ENCODE results near the gene SLC6A12.
"Not testable (repeated sequence)": the region's sequence is repeated elsewhere in the genome, so short reads cannot be mapped to it uniquely, and the experiment has no call there.

Gene SLC6A12

DNA sequence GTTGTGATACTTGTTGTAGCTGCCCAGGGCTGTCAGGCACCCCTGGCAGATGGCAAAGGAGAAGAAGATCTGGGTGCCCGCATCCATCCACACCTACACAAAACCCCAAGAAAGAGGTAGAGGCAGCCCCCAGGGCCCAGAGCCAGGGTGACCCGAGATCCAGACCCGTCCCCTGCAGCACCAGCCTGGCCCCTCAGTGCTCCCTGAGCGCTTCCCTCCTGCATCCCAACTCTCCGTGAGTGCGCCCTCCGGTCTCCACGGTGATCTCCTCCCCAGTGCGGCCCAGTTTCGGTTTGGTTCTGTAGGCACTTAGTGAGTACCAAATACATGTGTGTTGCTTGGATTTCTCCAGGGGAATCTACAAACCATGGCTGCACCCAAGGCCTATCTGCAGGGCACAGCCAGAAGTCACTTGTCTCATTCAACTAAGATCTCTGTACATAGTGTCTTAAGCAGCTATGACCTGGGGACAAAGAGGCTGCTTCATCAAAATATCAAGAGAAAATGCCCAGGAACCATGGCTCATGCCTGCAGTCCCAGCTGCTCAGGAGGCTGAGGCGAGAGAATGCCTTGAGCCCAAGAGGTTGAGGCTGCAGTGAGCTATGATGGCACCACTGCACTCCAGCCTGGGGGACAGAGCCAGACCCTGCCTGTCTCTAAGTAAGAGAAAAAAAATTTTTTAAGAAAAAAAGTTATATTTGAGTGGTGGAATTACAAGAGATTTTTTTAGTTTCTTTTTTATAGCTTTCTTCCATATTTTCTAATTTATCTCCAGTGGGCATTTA is 15.9 kb downstream of the SLC6A12 start:
- DNase-seq (ENCODE audit: low read depth in 2 of 2) = no peak

DNA sequence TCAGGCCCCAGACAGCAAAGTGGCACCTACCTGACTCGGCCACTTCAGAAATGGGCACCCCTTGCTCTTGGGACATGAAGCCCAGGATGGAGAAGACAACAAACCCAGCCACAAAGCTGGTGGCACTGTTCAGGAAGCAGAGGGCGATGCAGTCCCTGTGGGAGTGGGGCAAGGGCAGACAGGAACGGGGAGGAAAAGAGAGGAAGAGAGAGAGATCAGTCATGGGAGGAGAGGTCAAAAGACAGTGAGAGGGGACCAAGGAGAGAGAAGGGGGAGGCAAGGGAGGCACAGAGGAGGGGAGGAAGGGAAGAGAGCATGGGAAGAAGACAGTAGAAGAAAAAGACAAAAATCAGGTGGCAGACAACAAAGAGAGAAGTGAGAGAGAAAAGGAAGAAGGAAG is 16.6 kb downstream of the SLC6A12 start:
- no peak for DNase-seq (ENCODE audit: low read depth in 2 of 2)

DNA sequence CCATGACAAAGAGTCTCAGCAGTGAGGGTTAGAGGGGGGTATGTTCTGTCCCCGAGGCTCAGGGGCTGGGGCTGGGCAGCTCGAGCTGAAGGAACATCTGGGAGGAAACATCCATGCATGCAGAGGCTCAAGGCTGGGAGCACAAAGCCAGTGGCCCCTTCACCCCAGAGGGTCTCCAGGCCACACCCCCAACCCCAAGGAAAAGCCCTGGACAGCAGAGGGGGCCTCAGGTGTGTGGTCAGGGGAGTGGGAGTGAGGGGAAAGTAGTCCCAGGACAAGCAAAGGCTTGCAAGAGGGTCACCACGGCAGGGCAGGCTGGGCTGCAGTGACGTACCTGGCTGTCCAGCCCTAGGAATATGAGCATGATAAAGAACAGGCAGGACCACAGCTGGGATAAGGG is 17.5 kb downstream of the SLC6A12 start:
- no peak for DNase-seq (ENCODE audit: low read depth in 2 of 2)

DNA sequence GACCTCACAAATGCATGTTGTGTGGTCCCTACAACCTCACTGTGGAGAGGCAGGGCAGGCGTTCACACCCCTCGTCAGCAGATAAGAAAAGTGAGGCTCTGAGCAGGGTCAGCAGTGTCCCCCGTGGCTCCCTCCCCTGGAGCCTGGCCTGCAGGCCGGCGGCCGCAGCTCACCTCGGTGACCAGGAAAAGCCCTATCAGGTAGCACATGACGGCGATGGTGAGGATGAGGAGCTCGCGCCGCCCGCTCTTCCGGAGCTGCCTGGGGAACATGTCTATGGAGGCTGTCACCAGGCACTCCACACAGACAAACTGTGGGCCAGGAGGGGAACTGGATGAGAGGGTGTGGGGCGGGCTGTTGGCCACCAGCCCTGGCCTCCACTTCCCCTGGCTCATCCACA is 18.0 kb downstream of the SLC6A12 start:
- DNase-seq (ENCODE audit: low read depth in 2 of 2) = no peak

DNA sequence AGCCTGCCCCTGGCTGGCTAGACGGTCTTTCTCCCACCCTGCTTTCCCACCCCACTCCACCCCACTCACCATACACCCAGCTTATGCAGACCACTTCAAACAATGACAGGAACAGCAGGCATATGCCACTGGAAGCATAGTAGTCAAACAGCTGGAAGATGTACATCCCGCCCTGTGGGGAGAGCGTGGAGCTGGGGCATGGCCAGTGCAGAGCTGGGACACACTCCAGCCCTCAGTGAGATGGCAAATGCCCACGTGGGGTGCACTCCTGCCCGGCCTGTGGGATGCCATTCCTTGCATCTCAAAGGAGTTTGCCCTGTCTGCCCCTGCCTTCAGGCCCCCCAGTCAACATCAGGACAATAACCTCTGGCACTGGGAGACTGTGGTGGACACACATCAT is 18.8 kb downstream of the SLC6A12 start:
- DNase-seq (ENCODE audit: low read depth in 2 of 2) = no peak

DNA sequence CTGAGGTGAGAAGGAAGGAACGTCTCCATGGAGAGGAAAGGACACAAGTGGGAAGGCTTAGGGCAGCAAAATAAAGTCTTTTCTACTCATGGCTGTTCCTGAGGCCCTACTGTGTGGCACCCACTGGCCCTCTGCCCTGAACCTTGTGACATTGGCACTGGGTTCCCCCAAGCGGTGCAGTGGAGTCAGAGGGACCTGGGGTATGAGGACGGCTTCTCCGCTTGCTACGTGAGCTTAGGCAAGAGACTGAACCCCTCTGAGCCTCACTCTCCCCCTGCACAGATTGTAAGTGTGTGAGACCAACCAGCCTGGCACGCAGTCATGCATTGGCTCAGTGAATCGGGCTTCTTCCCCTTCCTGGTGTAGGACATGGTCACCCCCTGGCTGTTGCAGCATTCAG is 19.7 kb downstream of the SLC6A12 start:
- no peak for DNase-seq (ENCODE audit: low read depth in 2 of 2)

DNA sequence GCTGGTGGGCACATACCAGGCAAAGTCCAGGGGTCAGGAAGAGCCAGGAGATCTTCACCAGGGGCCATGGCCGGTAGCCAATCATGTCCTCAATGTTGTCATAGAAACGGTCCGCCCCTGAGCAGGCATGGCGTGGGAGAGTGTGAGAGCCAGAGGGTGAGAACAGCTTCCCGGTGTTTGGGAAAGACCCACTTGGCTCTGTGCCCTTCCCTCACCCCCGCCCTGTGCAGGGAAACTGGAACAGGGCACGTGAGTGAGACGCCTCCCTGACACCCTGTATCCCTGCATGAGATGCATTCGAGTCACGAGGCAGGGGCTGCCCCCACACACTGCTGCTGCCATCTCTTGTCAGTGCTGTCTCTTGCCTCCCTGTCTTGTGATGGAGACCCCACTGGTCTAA is 20.7 kb downstream of the SLC6A12 start:
- no peak for DNase-seq (ENCODE audit: low read depth in 2 of 2)

DNA sequence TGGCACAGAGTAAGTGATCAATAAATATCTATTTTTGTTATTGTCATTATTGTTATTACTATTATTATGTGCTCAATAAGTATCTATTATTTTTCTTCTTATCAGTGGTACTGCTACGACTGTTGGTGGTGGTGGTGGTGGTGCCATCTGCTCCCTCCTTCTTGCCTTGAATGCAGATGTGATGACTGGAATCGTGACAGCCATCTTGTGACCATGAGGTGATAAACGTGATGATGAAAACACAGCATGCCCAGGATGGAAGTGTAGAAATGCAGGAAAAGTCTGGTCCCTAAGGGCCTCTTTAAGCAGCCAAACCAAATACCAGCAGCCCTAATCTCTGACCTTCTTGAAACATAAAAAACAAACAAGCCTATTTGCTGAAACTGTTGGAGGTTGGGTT is 22.4 kb downstream of the SLC6A12 start:
- DNase-seq (ENCODE audit: low read depth in 2 of 2) = no peak

DNA sequence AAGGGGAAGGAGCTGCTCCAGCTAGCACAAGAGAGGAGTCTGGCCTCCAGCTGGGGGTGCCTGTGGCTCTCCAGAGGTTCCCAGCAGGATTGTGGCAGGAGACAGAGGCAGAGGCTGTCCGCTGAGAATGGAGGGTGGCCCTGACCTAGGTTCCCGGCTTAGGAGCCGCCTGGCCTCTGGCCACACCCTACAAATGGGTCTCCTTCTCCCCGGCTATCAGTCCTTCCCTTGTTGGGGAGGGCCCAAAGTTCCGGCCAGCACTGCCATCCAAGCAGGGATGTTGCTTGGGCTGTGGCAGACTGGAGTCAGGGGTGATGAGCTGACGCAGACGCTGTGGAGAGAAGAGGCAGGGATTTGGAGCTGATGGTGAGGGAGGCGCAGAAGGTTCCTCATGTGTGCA is 23.1 kb downstream of the SLC6A12 start:
- no peak for DNase-seq (ENCODE audit: low read depth in 2 of 2)

DNA sequence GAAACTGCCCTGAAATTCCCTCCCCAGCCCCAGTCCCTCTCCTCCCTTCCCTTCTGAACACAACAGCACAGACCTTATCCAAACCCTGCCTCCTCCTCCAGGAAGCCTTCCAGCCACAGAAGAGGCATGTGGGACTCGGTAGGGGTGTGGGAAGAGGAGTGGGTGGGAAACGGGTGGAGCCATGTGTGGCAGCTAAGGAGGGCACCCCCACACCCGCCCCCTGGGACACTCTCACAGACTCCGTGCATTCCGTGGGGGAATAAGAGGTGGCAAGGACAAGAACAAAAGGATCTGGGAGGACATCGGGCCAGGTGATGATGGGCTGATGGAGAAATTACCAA is 24.4 kb downstream of the SLC6A12 start:
- DNase-seq (ENCODE audit: low read depth in 2 of 2) = no peak

DNA sequence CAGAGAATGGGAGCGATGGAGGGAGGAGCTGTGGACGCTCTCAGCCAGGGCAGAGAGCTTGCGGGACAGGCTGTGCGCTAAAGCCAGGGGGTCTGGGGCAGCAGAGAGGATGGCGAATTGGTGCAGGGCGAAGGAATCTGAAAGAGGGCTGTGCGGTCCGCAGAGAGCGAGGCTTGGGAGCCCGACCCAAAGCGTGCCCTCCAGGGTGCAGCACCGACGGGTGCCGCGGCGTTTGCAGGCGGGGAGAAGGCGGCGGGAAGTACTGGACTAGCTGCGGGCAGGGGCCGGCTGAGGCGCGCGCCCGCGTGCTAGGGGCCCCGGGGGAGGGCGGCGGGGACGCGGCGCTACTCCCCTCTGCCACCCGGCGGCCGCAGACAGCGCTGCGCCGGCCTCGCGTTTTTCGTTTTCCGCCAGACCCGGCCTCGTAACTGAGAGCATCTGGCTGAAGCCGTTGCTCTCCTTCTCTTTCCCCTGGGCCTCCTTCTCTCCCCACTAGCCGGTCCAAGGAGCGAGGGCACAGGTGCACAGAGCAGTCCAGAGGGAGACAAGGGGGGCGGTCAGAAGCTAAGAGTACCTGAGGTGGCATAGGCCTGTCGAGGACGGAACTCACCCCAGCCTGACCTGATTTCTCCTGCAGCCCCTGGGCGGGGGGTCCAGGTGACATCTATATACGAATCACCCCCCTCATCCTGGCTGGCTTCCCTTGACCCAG is 24.9 kb downstream of the SLC6A12 start:
- peak; percentile 22 to 28 for DNase-seq (ENCODE audit: low read depth in 2 of 2)

DNA sequence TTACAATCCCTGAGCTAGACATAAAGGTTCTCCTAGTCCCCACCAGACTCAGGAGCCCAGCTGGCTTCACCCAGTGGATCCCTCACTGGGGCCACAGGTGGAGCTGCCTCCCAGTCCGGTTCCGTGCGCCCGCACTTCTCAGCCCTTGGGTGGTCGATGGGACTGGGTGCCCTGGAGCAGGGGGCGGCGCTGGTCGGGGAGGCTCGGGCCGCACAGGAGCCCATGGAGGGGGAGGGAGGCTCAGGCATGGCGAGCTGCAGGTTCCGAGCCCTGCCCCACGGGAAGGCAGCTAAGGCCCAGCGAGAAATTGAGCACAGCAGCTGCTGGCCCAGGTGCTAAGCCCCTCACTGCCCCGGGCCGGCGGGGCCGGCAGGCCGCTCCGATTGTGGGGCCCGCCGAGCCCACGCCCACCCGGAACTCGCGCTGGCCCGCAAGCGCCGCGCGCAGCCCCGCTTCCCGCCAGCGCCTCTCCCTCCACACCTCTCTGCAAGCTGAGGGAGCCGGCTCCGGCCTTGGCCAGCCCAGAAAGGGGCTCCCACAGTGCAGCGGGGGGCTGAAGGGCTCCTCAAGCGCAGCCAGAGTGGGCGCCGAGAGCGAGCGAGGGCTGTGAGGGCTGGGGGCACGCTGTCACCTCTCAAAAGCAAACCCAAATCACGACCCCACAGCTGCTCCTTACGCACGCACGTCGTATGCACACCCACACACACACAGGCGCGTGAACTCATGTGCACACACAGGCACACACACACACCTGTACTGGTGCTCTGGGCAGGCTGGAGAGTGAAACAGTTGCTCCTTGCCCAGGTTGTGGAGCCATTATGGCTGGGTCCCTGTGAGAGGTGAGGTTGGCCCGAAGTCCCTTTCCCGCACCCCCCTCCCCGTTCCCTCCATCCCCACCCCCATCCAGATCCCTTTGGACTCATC is 25.7 kb downstream of the SLC6A12 start:
- not testable (repeated sequence) for DNase-seq (ENCODE audit: low read depth in 2 of 2)

DNA sequence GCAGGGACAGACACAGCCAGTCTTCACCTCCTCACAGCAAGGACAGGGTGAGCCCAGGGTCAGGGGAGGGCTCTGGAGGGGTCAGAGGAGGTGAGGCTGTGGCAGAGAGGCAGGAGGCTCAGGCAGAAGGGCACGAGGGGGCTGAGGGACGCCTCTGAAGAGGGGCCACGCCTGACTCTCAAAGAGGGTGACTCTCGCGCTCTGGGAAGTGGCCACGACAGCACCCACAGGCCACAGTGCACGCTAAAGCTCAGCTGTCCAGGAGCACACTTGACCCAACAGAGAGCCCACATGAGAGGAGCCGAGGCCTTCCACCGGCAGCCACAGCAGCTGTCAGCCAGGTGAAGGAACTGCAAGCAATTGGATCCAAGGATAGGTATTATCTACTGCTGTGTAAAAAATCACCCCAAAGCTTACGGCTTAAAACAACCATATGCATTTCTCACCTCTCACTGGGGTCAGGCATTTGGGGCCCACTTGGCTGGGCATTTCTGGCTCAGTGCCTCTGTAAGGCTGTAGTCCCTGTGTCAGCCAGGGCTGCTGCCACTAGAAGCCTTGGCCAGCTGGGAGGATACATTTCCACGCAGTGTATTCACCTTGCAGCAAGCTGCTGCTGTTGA is 27.8 kb downstream of the SLC6A12 start:
- no peak for DNase-seq (ENCODE audit: low read depth in 2 of 2)

DNA sequence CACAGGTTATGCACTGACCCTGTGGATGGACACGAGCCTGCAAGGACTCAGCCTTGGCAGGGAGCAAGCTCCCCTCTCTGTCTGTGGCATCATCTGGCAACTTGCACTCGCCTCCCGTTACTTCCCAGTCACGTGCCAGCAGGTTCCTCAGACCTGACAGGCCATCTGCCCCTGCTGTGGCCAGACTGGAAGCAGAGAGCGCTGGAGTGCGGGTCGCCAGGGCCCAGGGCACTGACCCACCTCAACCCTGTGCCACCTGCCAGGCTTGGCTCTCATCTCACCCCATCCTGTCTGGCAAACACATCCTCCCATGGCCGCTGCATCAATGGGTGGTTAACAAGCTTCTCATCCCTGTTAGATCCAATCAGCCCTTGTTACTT is 28.4 kb downstream of the SLC6A12 start:
- DNase-seq (ENCODE audit: low read depth in 2 of 2) = no peak

DNA sequence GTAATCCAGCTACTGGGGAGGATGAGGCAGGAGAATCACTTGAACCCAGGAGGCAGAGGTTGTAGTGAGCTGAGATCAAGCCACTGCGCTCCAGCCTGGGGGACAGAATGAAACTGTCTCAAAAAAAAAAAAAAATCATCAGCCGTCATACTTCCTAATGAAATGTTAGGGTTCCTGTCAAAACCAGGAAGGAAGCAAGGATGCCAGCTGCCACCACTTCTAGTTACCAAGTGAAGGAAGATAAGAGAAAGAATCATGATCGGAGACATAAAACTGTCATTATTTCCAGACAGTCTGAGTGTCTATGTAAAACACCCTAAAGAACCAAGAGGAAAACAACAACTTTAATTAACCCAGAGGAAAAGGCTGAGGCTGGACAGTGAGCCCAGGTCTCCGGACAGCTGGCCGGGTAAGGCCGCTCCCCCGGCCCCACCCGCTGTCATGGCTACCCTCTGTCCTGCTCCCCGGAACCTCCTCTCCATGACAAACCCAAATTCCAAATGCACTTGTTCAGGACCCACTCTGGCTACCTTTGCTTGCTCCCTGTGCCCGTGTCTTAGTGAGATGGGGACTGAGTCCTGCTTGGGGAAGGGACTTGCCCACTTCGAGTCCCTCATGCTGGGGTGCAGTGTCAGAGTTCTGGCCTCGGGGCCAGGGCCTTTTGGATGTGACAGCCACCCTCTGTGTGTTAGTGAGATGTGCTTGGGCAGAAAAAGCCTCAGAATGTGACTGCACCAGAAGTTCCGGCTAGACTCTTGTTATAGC is 29.0 kb downstream of the SLC6A12 start:
- DNase-seq (ENCODE audit: low read depth in 2 of 2) = no peak

DNA sequence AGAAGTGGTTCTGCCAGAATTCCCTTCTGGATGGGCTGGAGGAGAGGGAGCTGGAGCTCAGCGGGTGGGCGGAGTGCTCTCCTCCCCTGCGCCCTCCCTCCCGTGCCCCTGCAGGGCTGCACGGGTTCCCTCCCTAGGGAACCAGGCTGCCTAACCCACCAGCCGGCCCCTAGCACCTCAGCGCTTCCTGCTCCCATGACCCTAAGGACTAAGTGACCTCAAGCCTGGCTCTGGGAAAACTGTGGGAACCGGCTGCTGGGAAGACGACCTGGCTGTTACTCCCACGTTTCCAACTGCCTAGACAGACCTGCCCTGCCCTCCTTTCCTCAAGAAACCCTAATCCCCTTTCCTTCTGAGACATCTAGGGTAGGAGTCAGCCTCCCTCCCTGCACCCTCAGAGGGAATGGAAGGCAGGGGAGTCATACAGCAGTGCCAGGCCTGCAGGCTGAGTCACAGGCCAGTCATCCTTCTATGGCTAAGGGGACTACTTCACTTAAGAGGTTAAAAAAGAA is 31.5 kb downstream of the SLC6A12 start:
- no peak for DNase-seq (ENCODE audit: low read depth in 2 of 2)

DNA sequence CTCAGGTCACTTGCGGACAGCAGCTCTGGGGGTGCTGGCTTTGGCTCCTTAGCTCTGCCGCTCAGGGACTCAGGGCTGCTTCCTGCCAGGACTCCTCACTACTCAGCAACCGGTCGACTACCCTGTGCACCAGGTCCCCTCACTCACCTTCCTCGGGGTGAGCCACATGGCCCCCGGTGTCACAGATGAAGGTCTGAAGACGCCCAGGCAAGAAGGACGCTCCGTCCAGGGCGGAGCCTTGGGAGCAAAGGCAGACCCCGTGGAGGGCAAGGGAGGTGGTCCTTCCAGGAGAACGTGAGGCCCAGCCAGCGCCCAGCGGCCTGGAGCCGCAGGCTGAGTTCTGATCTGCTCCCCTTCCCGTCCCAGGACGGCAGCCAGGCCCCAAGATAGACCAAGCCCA is 32.0 kb downstream of the SLC6A12 start:
- DNase-seq (ENCODE audit: low read depth in 2 of 2) = no peak

DNA sequence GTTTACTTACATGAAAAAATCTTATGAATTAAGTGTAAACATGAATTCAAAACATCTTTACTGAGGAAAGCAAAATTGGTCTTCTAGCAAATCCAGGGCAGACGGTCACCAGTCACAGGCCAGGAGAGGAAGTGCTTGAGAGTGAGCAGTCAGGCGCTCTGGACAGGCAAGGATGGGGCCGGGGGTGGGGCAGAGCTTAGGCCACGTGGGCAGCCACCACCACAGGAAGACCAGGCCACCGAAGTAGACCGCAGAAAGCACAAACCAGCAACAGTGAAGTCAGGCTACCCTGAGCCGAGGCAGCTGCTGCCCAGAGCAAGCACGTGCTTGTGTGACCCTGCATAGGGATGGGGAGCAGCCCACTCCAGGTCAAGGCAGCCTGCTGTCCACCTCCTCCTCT is 33.5 kb downstream of the SLC6A12 start:
- no peak for DNase-seq (ENCODE audit: low read depth in 2 of 2)

DNA sequence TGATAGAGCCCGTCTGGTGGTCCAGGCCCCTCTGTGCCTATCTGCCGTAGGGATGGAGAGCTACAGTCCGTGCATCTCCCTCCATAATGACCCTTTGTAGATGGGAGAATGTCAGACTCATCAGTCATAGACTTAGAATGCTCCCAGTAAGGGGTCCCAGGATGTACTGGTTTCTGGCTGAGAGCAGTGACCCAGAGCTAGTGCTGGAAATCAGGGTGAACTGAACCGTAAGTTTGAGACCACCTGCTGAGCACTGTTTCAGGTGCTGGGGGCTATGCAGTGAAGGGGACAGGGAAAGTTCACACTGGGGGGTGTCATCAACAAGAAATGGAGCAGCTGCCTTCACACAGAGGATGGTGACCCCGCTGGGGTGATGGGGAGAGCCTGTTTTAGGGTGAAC is 34.1 kb downstream of the SLC6A12 start:
- DNase-seq (ENCODE audit: low read depth in 2 of 2) = no peak

DNA sequence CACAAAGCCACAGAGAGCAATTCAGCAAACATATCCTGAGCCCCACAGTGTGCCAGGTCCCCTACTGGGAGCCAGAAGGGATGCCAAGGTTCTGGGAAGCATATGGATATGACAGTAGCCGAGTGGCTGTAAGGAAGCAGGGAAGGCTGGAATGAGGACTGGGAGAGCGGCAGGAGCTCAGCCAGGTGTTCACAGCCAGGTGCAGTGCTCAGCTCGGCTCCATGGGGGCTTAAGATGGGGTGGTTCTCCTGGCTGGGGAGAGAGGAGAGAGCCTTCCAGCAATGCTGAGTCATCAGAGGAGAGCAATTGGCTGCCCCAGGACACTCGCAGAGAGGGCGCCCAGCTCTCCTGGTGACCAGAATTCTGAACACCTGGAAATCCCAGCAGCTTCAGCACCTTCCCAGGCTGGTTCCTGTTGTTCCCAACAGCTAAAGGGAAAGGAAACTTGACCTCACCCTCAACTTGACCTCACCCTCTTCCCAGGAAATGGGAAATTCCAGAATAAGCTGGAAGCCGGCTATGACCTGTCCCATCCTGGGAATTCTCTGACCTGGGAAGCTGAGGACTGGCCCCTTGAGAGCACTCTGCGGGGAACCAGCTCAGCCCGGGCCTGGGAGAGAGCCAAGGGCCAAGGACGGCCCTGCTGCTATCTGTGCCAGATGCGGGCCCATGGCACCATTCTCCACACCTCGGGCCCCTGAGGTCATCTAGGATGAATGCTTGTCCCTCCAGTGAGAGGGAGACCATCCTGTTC is 34.6 kb downstream of the SLC6A12 start:
- DNase-seq (ENCODE audit: low read depth in 2 of 2) = no peak

DNA sequence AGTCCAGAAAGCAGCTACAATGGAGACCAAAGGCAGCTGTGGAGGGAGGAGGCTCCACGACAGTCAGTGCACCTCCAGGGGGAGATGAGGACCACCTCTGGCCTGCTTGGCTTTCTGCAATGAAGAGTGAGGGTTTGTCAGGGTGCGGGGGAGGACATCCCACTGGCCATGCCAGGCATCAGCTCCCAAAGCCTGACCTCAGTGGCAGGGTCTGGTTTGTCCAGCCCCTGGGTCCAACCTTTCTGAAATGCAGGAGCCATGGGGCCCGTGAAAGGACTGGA is 35.2 kb downstream of the SLC6A12 start:
- DNase-seq (ENCODE audit: low read depth in 2 of 2) = no peak

Measured in stimulated activated CD4-positive, alpha-beta T cell treated with anti-CD3 and anti-CD28 coated beads, Interleukin-15, amount 100 ng/mL, for 48 hours (primary cell).